H9 (cell line): ENCODE results near the gene TPPP. TPM values are rescaled to one million over a fixed set of nuclear protein-coding genes. Genes with fewer than 3 reads are reported as not detected.
A peak's percentile ranks its signal among the peaks of the same experiment; 100 is the strongest.

Experiments used
- DNase-seq: peaks from one replicate; pipeline ENCODE4 v3.0.0-alpha.2; 2017
- H2AFZ ChIP-seq: one replicate; pipeline ENCODE4 v1.6.1; 2013; ENCODE audit warnings: mild to moderate bottlenecking, low read length, control low read depth, moderate library complexity
- H2AK5ac ChIP-seq: 2 replicates; pipeline ENCODE4 v1.6.1; 2013; ENCODE audit warnings: low read length, control low read depth, mixed read lengths; ENCODE audit not compliant: insufficient read length
- H2BK120ac ChIP-seq: one replicate; pipeline ENCODE4 v1.6.1; 2013; ENCODE audit warnings: low read depth, mild to moderate bottlenecking, low read length, control low read depth, inconsistent platforms; ENCODE audit not compliant: poor library complexity, severe bottlenecking
- H2BK12ac ChIP-seq: 2 replicates; pipeline ENCODE4 v1.6.1; 2013; ENCODE audit warnings: low read length, control low read depth, mixed read lengths, low read depth; ENCODE audit not compliant: insufficient read length
- H2BK15ac ChIP-seq: 2 replicates; pipeline ENCODE4 v1.6.1; 2013; ENCODE audit warnings: low read depth, low read length, control low read depth
- H2BK20ac ChIP-seq: one replicate; pipeline ENCODE4 v1.6.1; 2013; ENCODE audit warnings: low read depth, mild to moderate bottlenecking, low read length, control low read depth, inconsistent platforms; ENCODE audit not compliant: poor library complexity, severe bottlenecking
- H2BK5ac ChIP-seq: 2 replicates; pipeline ENCODE4 v1.6.1; 2013; ENCODE audit warnings: low read length, control low read depth, mixed read lengths; ENCODE audit not compliant: insufficient read length
- H3K14ac ChIP-seq: 2 replicates; pipeline ENCODE4 v1.6.1; 2013; ENCODE audit warnings: low read length, control low read depth; ENCODE audit not compliant: insufficient read depth
- H3K18ac ChIP-seq: 2 replicates; pipeline ENCODE4 v1.6.1; 2013; ENCODE audit warnings: low read depth, mild to moderate bottlenecking, mixed read lengths, low read length, control low read depth; ENCODE audit not compliant: insufficient read length
- H3K23ac ChIP-seq: 2 replicates; pipeline ENCODE4 v1.6.1; 2013; ENCODE audit warnings: low read length, control low read depth, mixed read lengths, low read depth; ENCODE audit not compliant: insufficient read length
- H3K23me2 ChIP-seq: 2 replicates; pipeline ENCODE4 v1.6.1; 2013; ENCODE audit warnings: low read depth, mild to moderate bottlenecking, mixed read lengths, low read length, control low read depth; ENCODE audit not compliant: insufficient read length, poor library complexity, severe bottlenecking
- H3K27ac ChIP-seq: 2 replicates; pipeline ENCODE4 v1.5.1; 2013; ENCODE audit warnings: low read length, control low read depth, mixed read lengths, low read depth; ENCODE audit not compliant: insufficient read length
- H3K27me3 ChIP-seq: 2 replicates; pipeline ENCODE4 v1.6.1; 2013; ENCODE audit warnings: low read length, control low read depth, inconsistent platforms; ENCODE audit not compliant: insufficient read depth
- H3K4ac ChIP-seq: 2 replicates; pipeline ENCODE4 v1.6.1; 2013; ENCODE audit warnings: low read depth, mild to moderate bottlenecking, control low read depth, inconsistent platforms, low read length, moderate library complexity
- H3K4me1 ChIP-seq: 2 replicates; pipeline ENCODE4 v1.6.1; 2013; ENCODE audit warnings: low read length, control low read depth, inconsistent platforms; ENCODE audit not compliant: insufficient read depth
- H3K4me2 ChIP-seq: 2 replicates; pipeline ENCODE4 v1.6.1; 2013; ENCODE audit warnings: low read length, control low read depth, mixed read lengths; ENCODE audit not compliant: insufficient read length, insufficient read depth
- H3K56ac ChIP-seq: 2 replicates; pipeline ENCODE4 v1.6.1; 2013; ENCODE audit warnings: low read depth, mild to moderate bottlenecking, mixed read lengths, low read length, control low read depth; ENCODE audit not compliant: insufficient read length
- H3K79me1 ChIP-seq: 2 replicates; pipeline ENCODE4 v1.6.1; 2013; ENCODE audit warnings: low read depth, mild to moderate bottlenecking, moderate library complexity, low read length, control low read depth, inconsistent platforms; ENCODE audit not compliant: insufficient read depth, poor library complexity, severe bottlenecking
- H3K79me2 ChIP-seq: 2 replicates; pipeline ENCODE4 v1.6.1; 2013; ENCODE audit warnings: low read length, control low read depth, inconsistent platforms; ENCODE audit not compliant: insufficient read depth
- H3K9ac ChIP-seq: 2 replicates; pipeline ENCODE4 v1.6.1; 2013; ENCODE audit warnings: low read length, control low read depth, mixed read lengths; ENCODE audit not compliant: insufficient read length; ENCODE audit errors: extremely low read depth
- H3K9me3 ChIP-seq: one replicate; pipeline ENCODE4 v1.6.1; 2013; ENCODE audit warnings: low read depth, low read length, inconsistent platforms; ENCODE audit not compliant: control insufficient read depth
- H3T11ph ChIP-seq: one replicate; pipeline ENCODE4 v1.6.1; 2013; ENCODE audit warnings: mild to moderate bottlenecking, low read length, control low read depth, inconsistent platforms
- H4K20me1 ChIP-seq: one replicate; pipeline ENCODE4 v1.6.1; 2013; ENCODE audit not compliant: control insufficient read depth, insufficient read length, insufficient read depth
- H4K5ac ChIP-seq: 2 replicates; pipeline ENCODE4 v1.6.1; 2013; ENCODE audit warnings: low read depth, mild to moderate bottlenecking, mixed read lengths, low read length, control low read depth; ENCODE audit not compliant: insufficient read length
- H4K8ac ChIP-seq: replicated peaks from 2 replicates; pipeline ENCODE4 v1.6.1; 2013; ENCODE audit warnings: low read length, control low read depth, mixed read lengths, low read depth; ENCODE audit not compliant: insufficient read length
- H4K91ac ChIP-seq: 2 replicates; pipeline ENCODE4 v1.6.1; 2013; ENCODE audit warnings: low read depth, mild to moderate bottlenecking, moderate library complexity, mixed read lengths, low read length, control low read depth; ENCODE audit not compliant: insufficient read length
- H3K27ac Mint-ChIP-seq, 3 experiments: 2 replicates in 2 of 3; 3 replicates in 1 of 3; pipeline ENCODE4 v1.8.0; 2020 to 2021; ENCODE audit warnings: mixed read lengths in 3 of 3, mild to moderate bottlenecking in 1 of 3, moderate library complexity in 1 of 3
- H3K27me3 Mint-ChIP-seq: 2 replicates; pipeline ENCODE4 v1.8.0; 2021; ENCODE audit warnings: low read depth, mild to moderate bottlenecking, moderate library complexity, mixed read lengths
- H3K36me3 Mint-ChIP-seq, 3 experiments: 2 replicates in 2 of 3; 3 replicates in 1 of 3; pipeline ENCODE4 v1.8.0; 2020 to 2021; ENCODE audit warnings: low read depth in 3 of 3, mixed read lengths in 3 of 3; ENCODE audit not compliant: insufficient read depth in 1 of 3
- H3K4me1 Mint-ChIP-seq, 2 experiments: 2 replicates each; pipeline ENCODE4 v1.8.0; 2020; ENCODE audit warnings: mixed read lengths in 2 of 2
- H3K4me3 Mint-ChIP-seq, 2 experiments: 2 replicates in 1 of 2; 3 replicates in 1 of 2; pipeline ENCODE4 v1.8.0; 2020 to 2021; ENCODE audit warnings: mild to moderate bottlenecking in 2 of 2, mixed read lengths in 2 of 2, moderate library complexity in 1 of 2
- H3K9me3 Mint-ChIP-seq, 2 experiments: 2 replicates in 1 of 2; 3 replicates in 1 of 2; pipeline ENCODE4 v1.8.0; 2020; ENCODE audit warnings: mild to moderate bottlenecking in 2 of 2, mixed read lengths in 2 of 2, moderate library complexity in 1 of 2
- CTCF ChIP-seq: fragments of 200-600 bp; sonication (generic); conservative IDR thresholded peaks from 3 replicates; pipeline ENCODE4 v1.8.0; 2021; ENCODE audit warnings: antibody characterized with exemption, mild to moderate bottlenecking
- WGBS: extraction: QIAGEN DNeasy Blood & Tissue Kit; methylation state at CpG from one replicate; pipeline ENCODE4 v1.1.7; 2013; ENCODE audit warnings: missing lambda C conversion rate, low lambda C conversion rate, mixed read lengths; ENCODE audit not compliant: insufficient read length; ENCODE audit errors: extremely low coverage; 5-methylcytosine and 5-hydroxymethylcytosine counted together
- total RNA-seq: library from RNA; stranded (reverse); gene quantifications from 2 replicates; pipeline ENCODE4 v1.2.1, GENCODE V29; 2021

TPPP gene
- total RNA-seq, 1 experiment from 2014 or later, result 0.44 TPM

- Mint-ChIP-seq H3K27me3 (no peaks in the 10 kb centered on the region), H3K4me1 (no peaks in the 10 kb centered on the region), H3K36me3 (peaks cover 10 to 39% (median 38%) of the 10 kb centered on the region in 3 experiments; a peak in 6 of 7 replicates), H3K4me3 (no peak overlapping the region), H3K27ac (no peak overlapping the region), H3K9me3 (no peaks in the 10 kb centered on the region)
- Histone ChIP-seq H2AK5ac (no peak overlapping the region), H4K91ac (no peak overlapping the region), H3K9ac (no peak overlapping the region), H2BK120ac (no peak overlapping the region), H3K14ac (no peak overlapping the region), H3K27me3 (no peaks in the 10 kb centered on the region), H2BK15ac (no peak overlapping the region), H3K56ac (no peak overlapping the region), H3K4me1 (no peaks in the 10 kb centered on the region), H3K23ac (no peak overlapping the region), H3K79me2 (no peaks in the 10 kb centered on the region), H4K8ac (no peak overlapping the region), H4K5ac (no peak overlapping the region), H2BK12ac (no peak overlapping the region), H2AFZ (no peak overlapping the region), H3K4ac (no peak overlapping the region), H3K23me2 (no peaks in the 10 kb centered on the region), H3K4me2 (no peak overlapping the region), H2BK20ac (no peak overlapping the region), H2BK5ac (no peak overlapping the region), H3K79me1 (no peaks in the 10 kb centered on the region), H3T11ph (no peak overlapping the region), H3K9me3 (no peaks in the 10 kb centered on the region), H3K27ac (no peak overlapping the region), H4K20me1 (no peaks in the 10 kb centered on the region), H3K18ac (no peak overlapping the region)
- peak; percentile 71 for DNase-seq
- WGBS, result no CpG with 5 or more reads among the region's 8 CpGs
- TF ChIP-seq CTCF, result no peak
These were observed 27.6 kb downstream of the TPPP start for GRCh38 chr5:665541-665955.
